GM12872 (cell line): ENCODE results near the gene DLX3.

Experiments
- CTCF ChIP-seq: IDR thresholded peaks from 3 replicates; pipeline ENCODE4 v1.5.1; 2011; ENCODE audit warnings: low read depth, mild to moderate bottlenecking, low read length, moderate library complexity; ENCODE audit not compliant: insufficient read depth

The DLX3 gene

GRCh38 chr17:49980703-49981197, 14.3 kb downstream of the DLX3 start:
- TF ChIP-seq CTCF: no peak

- TF ChIP-seq CTCF: no peak
These were observed 15.1 kb downstream of the DLX3 start for GRCh38 chr17:49979748-49980479.

GRCh38 chr17:49978501-49978900, 16.5 kb downstream of the DLX3 start:
- TF ChIP-seq CTCF: no peak

GRCh38 chr17:49977463-49978389, 17.3 kb downstream of the DLX3 start:
- TF ChIP-seq CTCF: no peak

GRCh38 chr17:49976828-49977202, 18.2 kb downstream of the DLX3 start:
- TF ChIP-seq CTCF: no peak

GRCh38 chr17:49976163-49976827, 18.7 kb downstream of the DLX3 start:
- TF ChIP-seq CTCF: no peak

- no peak for TF ChIP-seq CTCF
These were observed 19.5 kb downstream of the DLX3 start for GRCh38 chr17:49975531-49975930.
